Measurements from ENCODE around the gene ZNF154.
"Not testable (repeated sequence)": the region's sequence is repeated elsewhere in the genome, so short reads cannot be mapped to it uniquely, and the experiment has no call there.

- TF ChIP-seq CTCF (IDR thresholded peaks at IDR 0.05; ENCODE audit: insufficient read depth, low read length); POLR2AphosphoS5 (IDR thresholded peaks at IDR 0.05; ENCODE audit: low read depth); REST (IDR thresholded peaks at IDR 0.05; ENCODE audit: insufficient replicate concordance, low read depth); GABPA (IDR thresholded peaks at IDR 0.05; ENCODE audit: low read depth); SPI1 (IDR thresholded peaks at IDR 0.05; ENCODE audit: borderline replicate concordance, low read depth): not testable (repeated sequence)
These were observed 29.3 kb upstream of the ZNF154 start for GRCh38 chr19:57738320-57738719.

Data from HL-60 (cell line).